SK-N-DZ (cell line): ENCODE data around the gene GLIS1.

Experiments
- DNase-seq: peaks from one replicate; pipeline ENCODE4 v3.0.0-alpha.2; 2015; ENCODE audit warnings: low spot score

GLIS1 gene

GRCh38 chr1:53550201-53550741 is 188.7 kb downstream of the GLIS1 start:
- DNase-seq, result no peak

- DNase-seq, result no peak
Measured at GRCh38 chr1:53549781-53550180, 189.2 kb downstream of the GLIS1 start.

GRCh38 chr1:53549287-53549686 is 189.7 kb downstream of the GLIS1 start:
- no peak for DNase-seq

- DNase-seq, result no peak
Measured at GRCh38 chr1:53548031-53548491, 190.9 kb downstream of the GLIS1 start.

- no peak for DNase-seq
Measured at GRCh38 chr1:53547231-53547790, 191.7 kb downstream of the GLIS1 start.

GRCh38 chr1:53546409-53547155 is 192.4 kb downstream of the GLIS1 start:
- no peak for DNase-seq

- no peak for DNase-seq
Measured at GRCh38 chr1:53545663-53546408, 193.1 kb downstream of the GLIS1 start.

- no peak for DNase-seq
Measured at GRCh38 chr1:53544728-53545515, 194.0 kb downstream of the GLIS1 start.

- no peak for DNase-seq
Measured at GRCh38 chr1:53543778-53544695, 194.9 kb downstream of the GLIS1 start.

GRCh38 chr1:53543130-53543777 is 195.7 kb downstream of the GLIS1 start:
- no peak for DNase-seq

GRCh38 chr1:53542551-53542950 is 196.4 kb downstream of the GLIS1 start:
- no peak for DNase-seq

- DNase-seq, result no peak
Measured at GRCh38 chr1:53541761-53542550, 197.0 kb downstream of the GLIS1 start.

GRCh38 chr1:53541263-53541625 is 197.7 kb downstream of the GLIS1 start:
- DNase-seq, result no peak

GRCh38 chr1:53540604-53541262 is 198.2 kb downstream of the GLIS1 start:
- DNase-seq, result no peak

- DNase-seq, result no peak
Measured at GRCh38 chr1:53539711-53540603, 199.0 kb downstream of the GLIS1 start.

- DNase-seq, result no peak
Measured at GRCh38 chr1:53539226-53539625, 199.7 kb downstream of the GLIS1 start.

GRCh38 chr1:53536606-53537005 is 202.4 kb downstream of the GLIS1 start:
- DNase-seq, result no peak

- no peak for DNase-seq
Measured at GRCh38 chr1:53535846-53536245, 203.1 kb downstream of the GLIS1 start.
